ENCODE results near the gene PHLDA2. TPM values are rescaled to one million over a fixed set of nuclear protein-coding genes. Genes with fewer than 3 reads are reported as not detected.

The PHLDA2 gene
- total and polyA plus RNA-seq, 2 experiments from 2014 or later = 11.7 to 66.0 TPM

- Histone ChIP-seq H3K9me3 (ENCODE audit: low read depth) (no peaks in the 10 kb centered on the region), H2AFZ (no peak overlapping the region), H3K4me1 (ENCODE audit: insufficient read depth) (peaks cover 5% of the 10 kb centered on the region; the same call in 1 of the 2 replicates), H3K9ac (no peak overlapping the region), H4K20me1 (ENCODE audit: insufficient read depth) (no peaks in the 10 kb centered on the region), H3K4me2 (ENCODE audit: unreplicated experiment) (no peak overlapping the region), H3K27me3 (replicated peaks; ENCODE audit: insufficient read depth) (no peaks in the 10 kb centered on the region), H3F3A (ENCODE audit: insufficient read depth) (no peaks in the 10 kb centered on the region), H3K27ac (no peak overlapping the region), H3K9me2 (ENCODE audit: insufficient read depth) (no peaks in the 10 kb centered on the region), H3K36me3 (ENCODE audit: low read depth) (no peaks in the 10 kb centered on the region), H3K79me2 (ENCODE audit: insufficient read depth) (no peaks in the 10 kb centered on the region), H3K4me3 (no peak overlapping the region)
- WGBS, 2 experiments (ENCODE audit: low coverage in 1 of 2, low lambda C conversion rate in 2 of 2, missing lambda C conversion rate in 2 of 2) = 89 to 99% methylated on average over 6 to 7 of the region's 7 CpGs
- in situ Hi-C loops (cut with MboI) = no loop called here
- DNase-seq = no peak
- no peak for TF ChIP-seq EZH2 (IDR thresholded peaks at IDR 0.05; ENCODE audit: insufficient read depth, poor library complexity, severe bottlenecking)
- no peak for TF ChIP-seq EZH2phosphoT487 (IDR thresholded peaks at IDR 0.05; ENCODE audit: insufficient read depth, low read depth)
Measured at GRCh38 chr11:2903672-2904011, 25.6 kb downstream of the PHLDA2 start.

- H3K27me3 ChIP-seq (replicated peaks; ENCODE audit: insufficient read depth) = no peaks in the 10 kb centered on the region
- H3K9me3 ChIP-seq (ENCODE audit: low read depth) = no peaks in the 10 kb centered on the region
- DNase-seq = no peak
- 74 to 78% methylated on average over 23 of the region's 23 CpGs for WGBS, 2 experiments (ENCODE audit: low coverage in 1 of 2, low lambda C conversion rate in 2 of 2, missing lambda C conversion rate in 2 of 2)
- H3K9me2 ChIP-seq (ENCODE audit: insufficient read depth) = no peaks in the 10 kb centered on the region
- peaks cover 10% of the 10 kb centered on the region for H3K4me1 ChIP-seq (ENCODE audit: insufficient read depth)
- no peaks in the 10 kb centered on the region for H3F3A ChIP-seq (ENCODE audit: insufficient read depth)
- no peaks in the 10 kb centered on the region for H4K20me1 ChIP-seq (ENCODE audit: insufficient read depth)
- in situ Hi-C loops (cut with MboI) = no loop called here
- no peak overlapping the region for H3K27ac ChIP-seq
- H3K4me2 ChIP-seq (ENCODE audit: unreplicated experiment) = peak overlapping the region; percentile 80
- peak overlapping the region; percentile 80 for H2AFZ ChIP-seq
- H3K9ac ChIP-seq = peak overlapping the region; percentile 84
- H3K4me3 ChIP-seq = peak overlapping the region; percentile 76
- H3K36me3 ChIP-seq (ENCODE audit: low read depth) = no peaks in the 10 kb centered on the region
- no peak for TF ChIP-seq EZH2phosphoT487 (IDR thresholded peaks at IDR 0.05; ENCODE audit: insufficient read depth, low read depth)
- no peak for TF ChIP-seq EZH2 (IDR thresholded peaks at IDR 0.05; ENCODE audit: insufficient read depth, poor library complexity, severe bottlenecking)
- no peaks in the 10 kb centered on the region for H3K79me2 ChIP-seq (ENCODE audit: insufficient read depth)
Measured at GRCh38 chr11:2902784-2903671, 26.2 kb downstream of the PHLDA2 start.

- no peak overlapping the region for H3K27ac ChIP-seq
- peak overlapping the region; percentile 80 for H3K4me2 ChIP-seq (ENCODE audit: unreplicated experiment)
- H3K36me3 ChIP-seq (ENCODE audit: low read depth) = no peaks in the 10 kb centered on the region
- no peaks in the 10 kb centered on the region for H3F3A ChIP-seq (ENCODE audit: insufficient read depth)
- H2AFZ ChIP-seq = peak overlapping the region; percentile 80
- no peaks in the 10 kb centered on the region for H3K9me3 ChIP-seq (ENCODE audit: low read depth)
- H3K27me3 ChIP-seq (replicated peaks; ENCODE audit: insufficient read depth) = no peaks in the 10 kb centered on the region
- in situ Hi-C loops (cut with MboI) = no loop called here
- no peaks in the 10 kb centered on the region for H3K9me2 ChIP-seq (ENCODE audit: insufficient read depth)
- no peak for TF ChIP-seq EZH2 (IDR thresholded peaks at IDR 0.05; ENCODE audit: insufficient read depth, poor library complexity, severe bottlenecking)
- no peak for TF ChIP-seq EZH2phosphoT487 (IDR thresholded peaks at IDR 0.05; ENCODE audit: insufficient read depth, low read depth)
- no peaks in the 10 kb centered on the region for H4K20me1 ChIP-seq (ENCODE audit: insufficient read depth)
- peaks cover 10% of the 10 kb centered on the region for H3K4me1 ChIP-seq (ENCODE audit: insufficient read depth)
- peak overlapping the region; percentile 84 for H3K9ac ChIP-seq
- peak overlapping the region; percentile 76 for H3K4me3 ChIP-seq
- no peaks in the 10 kb centered on the region for H3K79me2 ChIP-seq (ENCODE audit: insufficient read depth)
- peak; percentile 99 for DNase-seq
- WGBS, 2 experiments (ENCODE audit: low coverage in 1 of 2, low lambda C conversion rate in 2 of 2, missing lambda C conversion rate in 2 of 2) = 4% methylated on average over 35 to 54 of the region's 58 CpGs
Measured at GRCh38 chr11:2901854-2902783, 27.1 kb downstream of the PHLDA2 start.

GRCh38 chr11:2901196-2901796 lies 27.9 kb downstream of the PHLDA2 start:
- Histone ChIP-seq H3K27me3 (replicated peaks; ENCODE audit: insufficient read depth) (no peaks in the 10 kb centered on the region), H4K20me1 (ENCODE audit: insufficient read depth) (no peaks in the 10 kb centered on the region), H3K79me2 (ENCODE audit: insufficient read depth) (no peaks in the 10 kb centered on the region), H3F3A (ENCODE audit: insufficient read depth) (no peaks in the 10 kb centered on the region), H3K9ac (peak overlapping the region; percentile 84), H3K4me2 (ENCODE audit: unreplicated experiment) (peak overlapping the region; percentile 73), H3K4me1 (ENCODE audit: insufficient read depth) (peaks cover 10% of the 10 kb centered on the region), H2AFZ (peak overlapping the region; percentile 79), H3K9me3 (ENCODE audit: low read depth) (no peaks in the 10 kb centered on the region), H3K27ac (no peak overlapping the region), H3K9me2 (ENCODE audit: insufficient read depth) (no peaks in the 10 kb centered on the region), H3K4me3 (peak overlapping the region; percentile 76), H3K36me3 (ENCODE audit: low read depth) (no peaks in the 10 kb centered on the region)
- no peak for DNase-seq
- WGBS, 2 experiments (ENCODE audit: low coverage in 1 of 2, low lambda C conversion rate in 2 of 2, missing lambda C conversion rate in 2 of 2) = 57 to 63% methylated on average over 16 of the region's 16 CpGs
- TF ChIP-seq EZH2 (IDR thresholded peaks at IDR 0.05; ENCODE audit: insufficient read depth, poor library complexity, severe bottlenecking) (no peak), EZH2phosphoT487 (IDR thresholded peaks at IDR 0.05; ENCODE audit: insufficient read depth, low read depth) (no peak)
- in situ Hi-C loops (cut with MboI) = no loop called here
